Ishikawa (cell line): ENCODE measurements around the gene SLC28A1.

ENCODE experiments used
- EP300 ChIP-seq: IDR thresholded peaks from 2 replicates; pipeline ENCODE4 v1.6.1; 2012; ENCODE audit warnings: borderline replicate concordance
- FOXM1 ChIP-seq: IDR thresholded peaks from 2 replicates; pipeline ENCODE4 v1.6.1; 2012; ENCODE audit warnings: low read depth, borderline replicate concordance
- RAD21 ChIP-seq: IDR thresholded peaks from 2 replicates; pipeline ENCODE4 v1.6.1; 2012; ENCODE audit warnings: low read depth
- TAF1 ChIP-seq: IDR thresholded peaks from 2 replicates; pipeline ENCODE4 v1.6.1; 2012; ENCODE audit warnings: low read depth, mild to moderate bottlenecking
- TCF12 ChIP-seq: IDR thresholded peaks from 2 replicates; pipeline ENCODE4 v1.6.1; 2012; ENCODE audit warnings: low read depth
- TEAD4 ChIP-seq: IDR thresholded peaks from 2 replicates; pipeline ENCODE4 v1.6.1; 2012
- ZBTB7A ChIP-seq: IDR thresholded peaks from 2 replicates; pipeline ENCODE4 v1.6.1; 2012; ENCODE audit warnings: low read depth
- TF ChIP-seq, protein P1 (sequence below): IDR thresholded peaks from 2 replicates; pipeline ENCODE4 v1.6.1; 2012
- TF ChIP-seq, protein P2 (sequence below): IDR thresholded peaks from 2 replicates; pipeline ENCODE4 v1.6.1; 2012; ENCODE audit warnings: low read depth, mild to moderate bottlenecking

DNA sequence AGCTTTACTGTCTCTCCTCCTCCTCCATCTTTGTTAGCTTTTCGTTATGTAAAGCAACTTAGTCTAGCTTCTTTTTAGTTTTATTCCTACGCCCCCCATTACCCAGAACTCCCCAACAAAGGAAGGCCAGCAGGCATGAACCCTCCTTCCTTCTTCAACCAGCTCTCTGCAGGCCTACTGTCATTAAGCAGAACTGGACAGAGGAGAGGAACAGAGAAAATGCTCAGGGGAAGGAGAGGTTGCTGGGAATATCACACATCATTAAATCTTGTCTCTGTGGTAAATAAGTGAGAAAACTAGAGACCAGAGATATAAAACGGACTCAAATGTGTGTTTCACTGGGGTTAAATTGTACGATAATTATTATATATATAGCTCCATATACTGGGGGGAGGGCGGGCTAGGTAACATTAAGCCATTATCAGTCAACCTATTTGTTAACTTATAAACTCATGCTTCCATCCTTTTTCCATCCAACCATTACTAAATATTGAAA, 19.3 kb upstream of the SLC28A1 start:
- TF ChIP-seq RAD21, result no peak
- no peak for TF ChIP-seq EP300
- TF ChIP-seq, protein P1, sequence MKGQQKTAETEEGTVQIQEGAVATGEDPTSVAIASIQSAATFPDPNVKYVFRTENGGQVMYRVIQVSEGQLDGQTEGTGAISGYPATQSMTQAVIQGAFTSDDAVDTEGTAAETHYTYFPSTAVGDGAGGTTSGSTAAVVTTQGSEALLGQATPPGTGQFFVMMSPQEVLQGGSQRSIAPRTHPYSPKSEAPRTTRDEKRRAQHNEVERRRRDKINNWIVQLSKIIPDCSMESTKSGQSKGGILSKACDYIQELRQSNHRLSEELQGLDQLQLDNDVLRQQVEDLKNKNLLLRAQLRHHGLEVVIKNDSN, result no peak
- no peak for TF ChIP-seq TEAD4
- TF ChIP-seq TCF12, result no peak
- no peak for TF ChIP-seq TAF1
- TF ChIP-seq, protein P2, sequence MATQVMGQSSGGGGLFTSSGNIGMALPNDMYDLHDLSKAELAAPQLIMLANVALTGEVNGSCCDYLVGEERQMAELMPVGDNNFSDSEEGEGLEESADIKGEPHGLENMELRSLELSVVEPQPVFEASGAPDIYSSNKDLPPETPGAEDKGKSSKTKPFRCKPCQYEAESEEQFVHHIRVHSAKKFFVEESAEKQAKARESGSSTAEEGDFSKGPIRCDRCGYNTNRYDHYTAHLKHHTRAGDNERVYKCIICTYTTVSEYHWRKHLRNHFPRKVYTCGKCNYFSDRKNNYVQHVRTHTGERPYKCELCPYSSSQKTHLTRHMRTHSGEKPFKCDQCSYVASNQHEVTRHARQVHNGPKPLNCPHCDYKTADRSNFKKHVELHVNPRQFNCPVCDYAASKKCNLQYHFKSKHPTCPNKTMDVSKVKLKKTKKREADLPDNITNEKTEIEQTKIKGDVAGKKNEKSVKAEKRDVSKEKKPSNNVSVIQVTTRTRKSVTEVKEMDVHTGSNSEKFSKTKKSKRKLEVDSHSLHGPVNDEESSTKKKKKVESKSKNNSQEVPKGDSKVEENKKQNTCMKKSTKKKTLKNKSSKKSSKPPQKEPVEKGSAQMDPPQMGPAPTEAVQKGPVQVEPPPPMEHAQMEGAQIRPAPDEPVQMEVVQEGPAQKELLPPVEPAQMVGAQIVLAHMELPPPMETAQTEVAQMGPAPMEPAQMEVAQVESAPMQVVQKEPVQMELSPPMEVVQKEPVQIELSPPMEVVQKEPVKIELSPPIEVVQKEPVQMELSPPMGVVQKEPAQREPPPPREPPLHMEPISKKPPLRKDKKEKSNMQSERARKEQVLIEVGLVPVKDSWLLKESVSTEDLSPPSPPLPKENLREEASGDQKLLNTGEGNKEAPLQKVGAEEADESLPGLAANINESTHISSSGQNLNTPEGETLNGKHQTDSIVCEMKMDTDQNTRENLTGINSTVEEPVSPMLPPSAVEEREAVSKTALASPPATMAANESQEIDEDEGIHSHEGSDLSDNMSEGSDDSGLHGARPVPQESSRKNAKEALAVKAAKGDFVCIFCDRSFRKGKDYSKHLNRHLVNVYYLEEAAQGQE, result no peak
- no peak for TF ChIP-seq ZBTB7A
- no peak for TF ChIP-seq FOXM1
